VCaP (cell line): ENCODE results near the gene MFSD8.
A peak's percentile ranks its signal among the peaks of the same experiment; 100 is the strongest.
"Not testable (repeated sequence)": the region's sequence is repeated elsewhere in the genome, so short reads cannot be mapped to it uniquely, and the experiment has no call there.

Experiments
- H3K27ac ChIP-seq: fragments of 450-650 bp; 2 replicates; pipeline ENCODE4 v1.5.1; 2017
- TF ChIP-seq, protein P1 (sequence below): fragments of 450-650 bp; conservative IDR thresholded peaks from 2 replicates; pipeline ENCODE4 v1.5.1; 2017; ENCODE audit warnings: mild to moderate bottlenecking, moderate library complexity

The MFSD8 gene

DNA sequence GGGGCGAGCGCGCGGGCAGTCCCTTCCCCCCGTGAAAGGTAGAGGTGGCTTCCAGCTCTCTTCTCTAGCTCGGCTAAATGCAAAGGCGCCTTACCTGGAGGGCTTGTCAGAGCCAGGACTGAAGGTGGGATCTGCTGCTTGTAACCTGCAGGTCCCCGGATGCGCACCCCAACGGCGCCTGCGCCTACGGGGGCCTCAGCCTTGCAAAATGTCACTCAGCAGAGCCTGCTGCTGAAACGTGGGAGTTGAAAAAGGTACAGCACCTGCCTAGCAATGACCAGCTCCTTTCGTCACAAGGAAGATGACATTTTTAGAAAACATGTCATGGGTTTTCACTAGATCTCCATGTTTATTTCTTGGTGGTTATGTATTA, 816 bp upstream of the MFSD8 start:
- peak overlapping the region; percentile 93 for H3K27ac ChIP-seq
- TF ChIP-seq, protein P1, sequence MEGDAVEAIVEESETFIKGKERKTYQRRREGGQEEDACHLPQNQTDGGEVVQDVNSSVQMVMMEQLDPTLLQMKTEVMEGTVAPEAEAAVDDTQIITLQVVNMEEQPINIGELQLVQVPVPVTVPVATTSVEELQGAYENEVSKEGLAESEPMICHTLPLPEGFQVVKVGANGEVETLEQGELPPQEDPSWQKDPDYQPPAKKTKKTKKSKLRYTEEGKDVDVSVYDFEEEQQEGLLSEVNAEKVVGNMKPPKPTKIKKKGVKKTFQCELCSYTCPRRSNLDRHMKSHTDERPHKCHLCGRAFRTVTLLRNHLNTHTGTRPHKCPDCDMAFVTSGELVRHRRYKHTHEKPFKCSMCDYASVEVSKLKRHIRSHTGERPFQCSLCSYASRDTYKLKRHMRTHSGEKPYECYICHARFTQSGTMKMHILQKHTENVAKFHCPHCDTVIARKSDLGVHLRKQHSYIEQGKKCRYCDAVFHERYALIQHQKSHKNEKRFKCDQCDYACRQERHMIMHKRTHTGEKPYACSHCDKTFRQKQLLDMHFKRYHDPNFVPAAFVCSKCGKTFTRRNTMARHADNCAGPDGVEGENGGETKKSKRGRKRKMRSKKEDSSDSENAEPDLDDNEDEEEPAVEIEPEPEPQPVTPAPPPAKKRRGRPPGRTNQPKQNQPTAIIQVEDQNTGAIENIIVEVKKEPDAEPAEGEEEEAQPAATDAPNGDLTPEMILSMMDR = no peak

DNA sequence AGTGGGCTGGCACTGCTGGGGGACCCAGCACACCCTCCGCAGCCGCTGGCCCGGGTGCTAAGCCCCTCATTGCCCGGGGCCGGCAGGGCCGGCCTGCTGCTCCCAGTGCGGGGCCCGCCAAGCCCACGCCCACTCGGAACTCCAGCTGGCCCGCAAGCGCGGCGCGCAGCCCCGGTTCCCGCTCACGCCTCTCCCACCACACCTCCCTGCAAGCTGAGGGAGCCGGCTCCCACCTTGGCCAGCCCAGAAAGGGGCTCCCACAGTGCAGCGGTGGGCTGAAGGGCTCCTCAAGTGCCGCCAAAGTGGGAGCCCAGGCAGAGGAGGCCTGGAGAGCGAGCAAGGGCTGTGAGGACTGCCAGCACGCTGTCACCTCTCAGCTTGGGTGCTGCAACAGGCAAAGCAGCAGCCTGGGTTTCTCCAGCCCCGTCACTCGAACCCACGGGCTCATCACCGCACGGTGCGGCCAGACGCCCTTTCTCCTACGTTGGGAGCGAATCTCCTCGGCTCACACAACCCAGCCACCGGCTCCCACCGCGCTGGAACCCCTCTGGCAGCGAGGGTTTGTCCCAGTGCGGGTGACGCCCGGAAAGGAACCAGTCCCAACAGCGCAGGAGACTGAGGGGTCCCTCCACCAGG, 429 bp downstream of the MFSD8 start:
- peak overlapping the region; percentile 93 for H3K27ac ChIP-seq

DNA sequence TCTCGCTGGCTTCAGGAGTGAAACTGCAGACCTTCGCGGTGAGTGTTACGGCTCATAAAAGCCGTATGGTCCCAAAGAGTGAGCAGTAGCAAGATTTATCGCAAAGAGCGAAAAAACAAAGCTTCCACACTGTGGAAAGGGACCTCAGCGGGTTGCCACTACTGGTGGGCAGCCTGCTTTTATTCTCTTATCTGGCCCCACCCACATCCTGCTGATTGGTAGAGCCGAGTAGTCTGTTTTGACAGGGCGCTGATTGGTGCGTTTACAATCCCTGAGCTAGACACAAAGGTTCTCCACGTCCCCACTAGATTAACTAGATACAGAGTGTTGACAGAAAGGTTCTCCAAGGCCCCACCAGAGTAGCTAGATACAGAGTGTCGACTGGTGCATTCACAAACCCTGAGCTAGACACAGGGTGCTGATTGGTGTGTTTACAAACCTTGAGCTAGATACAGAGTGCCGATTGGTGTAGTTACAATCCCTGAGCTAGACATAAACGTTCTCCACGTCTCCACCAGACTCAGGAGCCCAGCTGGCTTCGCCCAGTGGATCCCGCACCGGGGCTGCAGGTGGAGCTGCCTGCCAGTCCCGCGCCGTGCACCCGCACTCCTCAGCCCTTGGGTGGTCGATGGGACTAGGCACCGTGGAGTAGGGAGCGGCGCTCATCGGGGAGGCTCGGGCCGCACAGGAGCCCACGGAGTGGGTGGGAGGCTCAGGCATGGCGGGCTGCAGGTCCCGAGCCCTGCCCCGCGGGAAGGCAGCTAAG, 1.2 kb downstream of the MFSD8 start:
- peak overlapping the region; percentile 93 for H3K27ac ChIP-seq

DNA sequence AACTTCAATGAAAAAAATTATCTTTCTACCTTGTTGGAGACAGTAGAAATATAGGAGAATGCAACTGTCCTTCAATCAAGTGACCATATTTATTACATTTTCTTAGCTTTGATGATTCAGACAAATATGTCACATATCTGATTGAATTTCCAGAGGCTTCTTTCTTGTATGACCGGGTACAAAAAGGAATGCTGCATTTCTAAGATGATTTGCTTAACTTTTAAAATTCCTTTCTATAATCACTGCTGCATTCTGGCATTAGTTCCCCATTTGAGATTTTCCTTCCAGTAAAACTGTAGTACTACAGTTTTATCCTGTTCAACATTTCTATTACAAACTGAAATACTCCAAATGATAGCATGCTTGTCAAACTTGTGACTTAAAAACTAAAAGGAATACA, 5.2 kb downstream of the MFSD8 start:
- no peak overlapping the region for H3K27ac ChIP-seq
- TF ChIP-seq, protein P1 = no peak

DNA sequence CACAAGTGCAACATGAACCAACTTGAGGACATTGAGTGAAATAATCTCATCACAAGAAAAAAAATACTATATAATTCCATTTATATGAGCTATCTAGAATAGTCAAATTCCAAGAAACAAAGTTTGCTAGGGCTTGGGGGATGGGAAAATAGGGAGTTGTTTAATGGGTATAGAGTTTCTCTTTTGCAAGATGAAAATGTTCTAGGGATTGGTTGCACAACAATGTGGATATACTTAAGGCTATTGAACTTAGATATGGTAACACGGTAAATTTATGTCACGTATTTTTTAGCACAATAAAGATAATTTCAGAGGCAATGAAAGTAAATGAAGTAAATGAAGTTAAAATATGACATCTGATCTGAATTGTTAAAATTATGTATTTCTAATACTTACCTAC, 7.9 kb downstream of the MFSD8 start:
- TF ChIP-seq, protein P1 = no peak
- no peak overlapping the region for H3K27ac ChIP-seq

DNA sequence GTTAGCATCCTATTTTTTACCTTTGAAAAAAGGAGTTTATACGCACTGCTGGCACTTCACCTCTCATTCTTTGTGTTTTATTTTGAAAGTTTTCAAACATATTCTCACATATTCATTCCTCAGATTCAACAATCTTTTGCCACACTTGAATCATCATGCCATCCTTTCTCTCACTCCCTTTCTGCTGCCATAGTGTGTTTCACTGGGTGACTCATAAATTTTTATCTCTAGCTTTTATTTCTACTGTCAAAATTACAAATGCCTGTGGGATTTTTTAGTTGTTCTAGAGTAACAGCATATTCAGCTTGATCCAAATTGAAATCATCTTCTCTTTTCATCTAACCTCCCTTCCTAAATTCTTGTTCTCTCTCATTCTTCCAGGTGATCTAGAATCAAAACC, 28.0 kb downstream of the MFSD8 start:
- TF ChIP-seq, protein P1 = no peak

DNA sequence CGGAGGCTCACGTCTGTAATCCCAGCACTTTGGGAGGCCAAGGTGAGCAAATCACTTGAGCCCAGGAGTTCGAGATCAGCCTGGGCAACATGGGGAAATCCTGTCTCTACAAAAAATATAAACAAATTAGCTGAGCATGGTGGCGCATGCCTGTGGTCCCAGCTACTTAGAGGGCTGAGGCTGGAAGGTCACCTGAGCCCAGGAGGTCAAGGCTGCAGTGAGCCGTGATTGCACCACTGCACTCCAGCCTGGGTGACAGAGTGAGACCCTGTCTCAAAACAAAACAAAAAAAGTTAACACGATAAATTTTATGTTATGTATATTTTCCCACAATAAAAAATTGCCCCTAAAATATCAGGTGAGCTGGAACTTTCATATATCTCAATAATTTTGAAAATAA, 33.1 kb downstream of the MFSD8 start:
- H3K27ac ChIP-seq = not testable (repeated sequence)

More for the DNA sequence above, 28.0 kb downstream of the MFSD8 start:
- H3K27ac ChIP-seq = no peak overlapping the region

DNA sequence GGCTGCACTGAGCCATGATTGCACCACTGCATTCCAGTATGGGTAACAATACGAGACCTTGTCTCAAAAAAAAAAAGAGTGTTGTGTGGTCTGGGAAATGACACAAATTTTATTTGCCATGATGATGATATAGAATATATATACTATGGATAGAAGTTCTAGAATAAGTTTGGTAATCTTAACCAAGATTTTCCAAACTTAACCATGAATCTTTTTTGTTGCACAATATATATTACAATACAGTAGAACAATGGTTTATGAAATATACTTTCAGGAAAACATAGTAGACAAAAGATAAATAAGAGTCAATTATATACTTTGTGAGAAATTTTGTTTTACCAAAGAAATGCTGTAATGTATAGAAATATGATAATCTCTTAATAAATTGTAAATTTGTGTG, 34.8 kb downstream of the MFSD8 start:
- TF ChIP-seq, protein P1 = no peak
- no peak overlapping the region for H3K27ac ChIP-seq

DNA sequence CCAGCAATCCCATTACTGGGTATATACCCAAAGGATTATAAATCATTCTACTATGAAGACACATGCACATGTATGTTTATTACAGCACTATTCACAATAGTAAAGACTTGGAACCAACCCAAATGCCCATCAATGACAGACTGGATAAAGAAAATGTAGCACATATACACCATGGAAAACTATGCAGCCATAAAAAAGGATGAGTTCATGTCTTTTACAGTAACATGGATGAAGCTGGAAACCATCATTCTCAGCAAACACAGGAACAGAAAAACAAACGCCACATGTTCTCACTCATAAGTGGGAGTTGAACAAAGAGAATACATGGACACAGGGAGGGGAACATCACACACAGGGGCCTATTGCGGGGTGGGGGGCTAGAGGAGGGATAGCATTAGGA, 39.3 kb downstream of the MFSD8 start:
- H3K27ac ChIP-seq = not testable (repeated sequence)

DNA sequence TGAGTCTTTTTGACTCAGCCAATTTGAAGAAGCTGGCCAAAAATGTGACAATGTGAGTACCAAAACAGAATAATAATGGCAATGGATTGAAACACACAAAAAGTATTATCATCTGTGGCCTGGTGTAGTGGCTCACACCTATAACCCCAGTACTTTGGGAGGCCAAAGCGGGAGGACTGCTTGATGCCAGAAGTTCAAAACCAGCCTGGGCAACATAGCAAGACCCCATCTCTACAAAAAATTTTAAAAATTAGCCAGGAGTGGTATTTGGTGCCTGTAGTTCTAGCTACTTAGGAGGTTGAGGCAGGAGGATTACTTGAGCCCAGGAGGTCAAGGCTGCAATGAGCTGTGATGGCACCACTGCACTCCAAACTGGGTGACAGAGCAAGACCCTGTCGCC, 42.7 kb downstream of the MFSD8 start:
- TF ChIP-seq, protein P1 = no peak
- H3K27ac ChIP-seq = no peak overlapping the region
